Lower lobe of right lung (tissue), 2 donors: Measurements from ENCODE around the gene COL4A1. TPM values are rescaled to one million over a fixed set of nuclear protein-coding genes. Genes with fewer than 3 reads are reported as not detected.

Experiments used
- ATAC-seq, 2 donors: fragments of 200-7000 bp; cut with Tn5 transposase; one replicate each; pipeline ENCODE4 v1.9.1; 2020 to 2022; ENCODE audit warnings: mild to moderate bottlenecking in 2 of 2, moderate library complexity in 2 of 2
- DNase-seq: peaks from one replicate; pipeline ENCODE4 v3.0.0-alpha.2; 2020
- H3K27ac ChIP-seq: fragments of 200-600 bp; one replicate; pipeline ENCODE4 v1.8.0; 2022
- H3K27me3 ChIP-seq: fragments of 200-600 bp; one replicate; pipeline ENCODE4 v1.8.0; 2022; ENCODE audit warnings: low read depth
- H3K36me3 ChIP-seq: fragments of 200-600 bp; one replicate; pipeline ENCODE4 v1.8.0; 2022; ENCODE audit warnings: mild to moderate bottlenecking
- H3K4me1 ChIP-seq: fragments of 200-600 bp; one replicate; pipeline ENCODE4 v1.8.0; 2022
- H3K4me3 ChIP-seq: fragments of 200-600 bp; one replicate; pipeline ENCODE4 v1.8.0; 2022; ENCODE audit warnings: mild to moderate bottlenecking
- H3K9me3 ChIP-seq: fragments of 200-600 bp; one replicate; pipeline ENCODE4 v1.8.0; 2022
- intact Hi-C: fragments of 100-400 bp; cut with DNase I; formaldehyde crosslinking; loops from one replicate; pipeline ENCODE4 v1.11.0; 2022
- total RNA-seq: library from RNA; stranded (reverse); fragmentation: NEBNext Ultra II Directional; extraction: Animal tissue kit (Norgen Biotek cat#: 25700); gene quantifications from one replicate; pipeline ENCODE4 v1.2.1, GENCODE V29; 2021
- TF ChIP-seq, protein P1 (sequence below): fragments of 200-600 bp; IDR thresholded peaks from one replicate; pipeline ENCODE4 v1.8.0; 2022; ENCODE audit warnings: antibody characterized with exemption, mild to moderate bottlenecking
- donor health status: DM: no; HTN: yes; CAD: no; lungs with severe emphysema.

Gene COL4A1
- total RNA-seq, 1 donor from 2014 or later: 161 TPM

DNA sequence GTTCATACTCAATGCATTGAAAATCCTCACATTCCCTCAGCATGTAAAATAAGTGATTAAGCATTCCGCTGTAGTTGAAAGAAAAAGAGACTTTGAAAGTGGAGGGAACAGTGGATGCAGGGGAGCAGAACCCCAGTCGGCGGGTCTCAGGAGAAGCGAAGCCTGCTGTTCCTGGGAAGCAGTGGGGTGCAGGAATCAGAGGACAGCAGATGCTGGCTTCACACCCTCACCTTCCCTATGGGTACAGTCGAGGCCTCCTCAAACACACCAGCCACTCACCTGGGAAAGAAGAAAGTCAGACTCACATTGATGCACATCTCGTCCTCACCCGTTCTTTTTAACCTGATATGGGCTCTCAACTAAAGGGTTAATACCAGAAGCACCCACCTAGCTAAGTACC lies 38.3 kb upstream of the COL4A1 start:
- no peak for ATAC-seq
- no peaks in the 10 kb centered on the region for H3K9me3 ChIP-seq
- DNase-seq: no peak
- H3K4me1 ChIP-seq: peaks cover 51% of the 10 kb centered on the region
- no peaks in the 10 kb centered on the region for H3K27me3 ChIP-seq
- H3K36me3 ChIP-seq: no peaks in the 10 kb centered on the region
- intact Hi-C loops: no loop called here
- TF ChIP-seq, protein P1, sequence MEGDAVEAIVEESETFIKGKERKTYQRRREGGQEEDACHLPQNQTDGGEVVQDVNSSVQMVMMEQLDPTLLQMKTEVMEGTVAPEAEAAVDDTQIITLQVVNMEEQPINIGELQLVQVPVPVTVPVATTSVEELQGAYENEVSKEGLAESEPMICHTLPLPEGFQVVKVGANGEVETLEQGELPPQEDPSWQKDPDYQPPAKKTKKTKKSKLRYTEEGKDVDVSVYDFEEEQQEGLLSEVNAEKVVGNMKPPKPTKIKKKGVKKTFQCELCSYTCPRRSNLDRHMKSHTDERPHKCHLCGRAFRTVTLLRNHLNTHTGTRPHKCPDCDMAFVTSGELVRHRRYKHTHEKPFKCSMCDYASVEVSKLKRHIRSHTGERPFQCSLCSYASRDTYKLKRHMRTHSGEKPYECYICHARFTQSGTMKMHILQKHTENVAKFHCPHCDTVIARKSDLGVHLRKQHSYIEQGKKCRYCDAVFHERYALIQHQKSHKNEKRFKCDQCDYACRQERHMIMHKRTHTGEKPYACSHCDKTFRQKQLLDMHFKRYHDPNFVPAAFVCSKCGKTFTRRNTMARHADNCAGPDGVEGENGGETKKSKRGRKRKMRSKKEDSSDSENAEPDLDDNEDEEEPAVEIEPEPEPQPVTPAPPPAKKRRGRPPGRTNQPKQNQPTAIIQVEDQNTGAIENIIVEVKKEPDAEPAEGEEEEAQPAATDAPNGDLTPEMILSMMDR: no peak
- H3K4me3 ChIP-seq: no peak overlapping the region
- H3K27ac ChIP-seq: no peak overlapping the region

DNA sequence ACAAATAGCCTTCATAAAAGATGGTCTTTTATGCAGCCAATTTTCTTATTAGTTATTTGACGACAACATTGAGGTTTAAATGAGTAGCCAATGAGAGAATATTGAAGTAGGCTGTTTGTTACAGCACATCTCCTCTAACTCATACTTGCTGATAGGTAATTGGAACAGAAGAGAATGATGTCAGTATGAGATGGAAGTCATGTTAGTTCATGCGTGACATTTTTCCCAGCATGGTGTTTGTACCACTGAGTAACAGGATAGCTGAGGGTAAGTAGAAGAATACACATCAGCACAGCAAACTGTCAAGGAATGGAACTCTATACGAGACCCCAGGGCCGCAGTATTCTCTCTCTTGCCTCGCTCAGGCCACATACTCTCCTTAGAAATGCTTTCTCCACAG lies 37.4 kb upstream of the COL4A1 start:
- Histone ChIP-seq H3K36me3 (no peaks in the 10 kb centered on the region), H3K4me3 (no peak overlapping the region), H3K27ac (no peak overlapping the region), H3K4me1 (peaks cover 60% of the 10 kb centered on the region), H3K27me3 (no peaks in the 10 kb centered on the region), H3K9me3 (no peaks in the 10 kb centered on the region)
- ATAC-seq (no peak), DNase-seq (no peak)
- TF ChIP-seq, protein P1: no peak
- intact Hi-C loops: no loop called here

DNA sequence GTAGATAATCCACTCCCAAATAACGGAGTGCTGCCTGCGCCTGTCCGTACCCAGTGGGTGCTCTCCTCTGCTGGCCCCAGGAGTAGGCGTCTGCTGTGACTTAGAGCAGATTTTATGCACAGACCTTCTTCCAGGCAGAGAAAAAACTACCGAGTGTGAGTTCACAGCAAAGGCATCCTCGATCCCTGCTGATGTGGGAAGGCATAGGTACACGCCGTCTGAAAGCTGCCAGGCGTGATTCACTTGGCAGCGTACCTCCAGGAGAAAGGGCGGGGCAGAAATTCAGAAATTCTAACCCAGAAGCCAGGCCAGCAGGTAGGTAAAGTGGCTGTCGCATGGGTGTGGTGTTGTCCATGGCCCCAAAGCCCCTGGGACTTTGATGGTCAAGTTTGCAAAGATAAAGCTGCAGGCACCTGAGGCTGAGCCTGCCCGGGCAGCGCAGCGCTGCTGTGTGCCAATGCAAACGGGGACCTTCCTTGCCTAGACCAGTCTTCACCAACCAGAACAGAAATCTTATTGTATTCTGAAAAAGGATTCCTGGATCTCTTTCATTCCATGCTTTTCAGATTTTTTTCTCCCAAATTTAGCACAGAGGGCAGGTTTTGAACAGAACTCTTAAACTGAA lies 36.4 kb upstream of the COL4A1 start:
- Histone ChIP-seq H3K27ac (peak overlapping the region; percentile 14), H3K9me3 (no peaks in the 10 kb centered on the region), H3K4me3 (no peak overlapping the region), H3K4me1 (peaks cover 61% of the 10 kb centered on the region), H3K36me3 (no peaks in the 10 kb centered on the region), H3K27me3 (no peaks in the 10 kb centered on the region)
- TF ChIP-seq, protein P1: no peak
- no peak for DNase-seq
- intact Hi-C loops: no loop called here
- peak; percentile 7 to 55 for ATAC-seq

DNA sequence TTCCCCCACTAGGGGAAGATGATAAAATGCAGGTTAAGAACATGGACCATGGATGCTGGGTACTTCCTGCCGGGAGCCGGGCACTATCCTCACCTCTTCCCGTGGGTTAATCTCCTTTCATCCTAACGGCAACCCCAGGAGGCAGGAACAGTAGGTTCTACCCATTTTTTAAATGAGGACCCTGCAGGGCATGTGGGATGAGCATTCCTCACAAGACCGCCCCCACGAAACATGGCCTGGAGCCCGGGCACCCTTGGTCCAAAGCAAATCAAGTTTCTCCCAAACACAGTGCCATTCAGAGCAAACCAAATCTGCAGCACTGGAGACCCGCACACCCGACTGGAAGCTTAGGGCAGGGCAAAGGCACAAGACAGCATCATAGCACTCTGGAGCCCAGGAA lies 35.5 kb upstream of the COL4A1 start:
- Histone ChIP-seq H3K4me3 (no peak overlapping the region), H3K27ac (peak overlapping the region; percentile 76), H3K36me3 (no peaks in the 10 kb centered on the region), H3K27me3 (no peaks in the 10 kb centered on the region), H3K9me3 (no peaks in the 10 kb centered on the region), H3K4me1 (peaks cover 61% of the 10 kb centered on the region)
- ATAC-seq (no peak), DNase-seq (no peak)
- intact Hi-C loops: no loop called here
- TF ChIP-seq, protein P1: no peak

DNA sequence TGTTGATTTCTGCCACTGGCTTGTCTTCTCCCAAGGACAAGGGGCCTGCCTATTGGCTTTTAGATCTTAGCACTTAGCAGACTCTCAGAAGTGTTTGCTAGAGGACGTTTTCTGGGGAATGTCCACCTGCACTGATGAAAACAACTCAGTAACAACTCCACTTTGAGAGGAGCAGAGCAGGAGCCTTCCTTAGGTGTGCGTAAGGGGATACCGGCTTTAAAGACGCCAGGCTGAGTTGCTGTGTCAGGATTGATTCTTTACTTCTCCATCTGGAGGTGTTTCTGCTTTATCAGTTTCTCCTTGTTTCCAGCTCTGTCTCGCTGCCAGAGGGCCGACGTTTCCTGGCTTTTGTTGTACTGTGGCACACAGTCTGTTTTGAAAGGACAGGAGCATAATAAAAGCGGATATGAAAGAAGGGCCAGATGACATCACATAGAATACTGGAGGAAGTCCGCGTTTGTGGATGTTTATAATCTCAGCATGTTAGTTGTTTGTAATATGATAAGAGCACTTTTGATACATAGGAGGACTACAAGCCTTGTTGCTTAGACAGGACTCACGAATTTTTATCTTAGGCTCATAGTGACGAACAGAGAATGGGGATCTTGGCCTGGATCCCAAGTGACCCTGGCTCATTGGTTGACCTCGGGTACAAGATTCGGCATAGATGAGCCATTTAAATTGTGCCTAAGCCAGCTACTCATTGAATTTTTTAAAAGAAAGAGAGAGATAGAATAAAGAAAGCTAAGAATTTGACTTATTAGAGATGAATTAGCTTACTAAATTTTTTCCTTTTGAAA lies 34.7 kb upstream of the COL4A1 start:
- peak; percentile 37 to 55 for ATAC-seq
- TF ChIP-seq, protein P1: no peak
- H3K4me1 ChIP-seq: peaks cover 67% of the 10 kb centered on the region
- no peak for DNase-seq
- peak overlapping the region; percentile 76 for H3K27ac ChIP-seq
- H3K4me3 ChIP-seq: peak overlapping the region; percentile 8
- no peaks in the 10 kb centered on the region for H3K9me3 ChIP-seq
- no peaks in the 10 kb centered on the region for H3K27me3 ChIP-seq
- H3K36me3 ChIP-seq: no peaks in the 10 kb centered on the region
- intact Hi-C loops: no loop called here
